ENCODE results near the gene IGDCC3.
"Not testable (repeated sequence)": the region's sequence is repeated elsewhere in the genome, so short reads cannot be mapped to it uniquely, and the experiment has no call there.

Gene IGDCC3

GRCh38 chr15:65368302-65369211, 9.2 kb downstream of the IGDCC3 start:
- no peak for DNase-seq

DNA sequence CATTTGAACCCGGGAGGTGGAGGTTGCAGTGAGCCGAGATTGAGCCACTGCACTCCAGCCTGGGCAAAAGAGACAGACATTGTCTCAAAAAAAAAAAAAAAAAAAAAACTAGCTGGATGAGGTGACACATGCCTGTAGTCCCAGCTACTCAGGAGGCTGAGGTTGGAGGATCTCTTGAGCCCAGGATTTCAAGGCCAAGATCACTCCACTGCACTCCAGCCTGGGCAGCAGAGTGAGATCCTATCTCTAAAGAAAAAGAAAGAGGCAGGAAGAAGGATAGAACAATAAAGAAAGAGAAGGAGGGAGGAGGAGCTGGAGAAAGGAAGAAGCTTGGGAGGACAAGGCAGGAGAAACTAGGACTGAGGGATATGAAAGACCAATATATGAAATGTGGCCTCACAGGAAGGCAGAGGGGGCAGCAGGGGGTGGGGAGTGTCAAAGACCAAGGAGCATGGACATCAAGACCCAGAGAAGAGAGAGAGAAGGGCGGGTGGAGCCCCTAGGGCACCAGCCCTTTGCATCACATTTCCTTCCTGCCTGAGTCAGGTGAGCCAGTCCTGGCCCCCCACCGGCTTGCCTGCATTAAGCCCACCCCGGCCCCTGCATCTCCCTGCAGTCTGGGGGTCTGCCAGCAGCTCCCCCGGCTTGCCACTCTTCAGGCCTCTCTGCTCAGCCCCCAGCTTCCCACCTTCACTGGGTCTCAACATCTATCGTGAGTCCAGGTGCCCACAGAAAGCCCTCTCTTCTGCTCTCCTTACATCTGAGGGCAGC, 11.5 kb downstream of the IGDCC3 start:
- no peak for DNase-seq

DNA sequence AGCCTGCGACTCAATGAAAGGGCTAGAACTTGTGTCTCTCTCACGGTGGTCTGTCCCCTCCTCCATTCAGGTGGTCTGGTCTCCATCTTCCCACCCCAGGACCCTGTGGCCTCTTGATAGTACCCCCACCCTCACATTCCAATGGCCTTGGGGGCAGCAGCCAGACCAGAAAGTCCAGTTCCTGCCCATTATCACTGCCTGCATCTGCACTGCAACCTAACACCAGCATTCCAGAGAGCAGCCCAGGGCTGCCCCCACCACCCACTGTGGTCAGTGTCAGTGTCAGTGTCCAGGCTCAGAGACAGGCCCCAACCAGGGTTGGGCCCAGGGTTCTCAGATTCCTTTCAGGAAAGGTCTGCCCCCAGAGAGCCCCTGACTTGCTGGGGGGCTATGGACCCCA, 12.6 kb downstream of the IGDCC3 start:
- DNase-seq, result no peak

GRCh38 chr15:65363766-65364165, 14.0 kb downstream of the IGDCC3 start:
- no peak for DNase-seq

GRCh38 chr15:65363306-65363705, 14.5 kb downstream of the IGDCC3 start:
- DNase-seq, result no peak

GRCh38 chr15:65362491-65362890, 15.3 kb downstream of the IGDCC3 start:
- DNase-seq, result no peak

GRCh38 chr15:65361708-65362459, 15.9 kb downstream of the IGDCC3 start:
- DNase-seq, result no peak

- no peak for DNase-seq
These were observed 17.3 kb downstream of the IGDCC3 start for GRCh38 chr15:65360506-65360905.

DNA sequence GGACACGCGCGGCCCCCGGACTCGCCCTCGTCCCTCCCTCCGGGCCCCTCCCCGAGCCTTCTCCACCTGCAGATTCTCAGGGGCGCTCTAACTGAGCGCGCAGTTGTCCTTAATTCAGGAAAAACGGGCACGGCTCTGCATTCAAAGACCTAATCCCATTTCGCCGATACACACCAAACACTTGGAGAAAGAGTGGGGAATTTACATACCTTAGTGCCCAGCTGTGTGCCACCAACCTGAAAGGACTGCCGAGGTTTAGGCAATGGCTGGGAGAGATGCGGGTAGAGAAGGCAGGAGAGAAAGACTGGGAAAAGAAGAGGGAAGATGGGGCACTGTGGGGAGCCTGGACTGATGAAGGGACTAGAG, 21.8 kb downstream of the IGDCC3 start:
- no peak for DNase-seq

DNA sequence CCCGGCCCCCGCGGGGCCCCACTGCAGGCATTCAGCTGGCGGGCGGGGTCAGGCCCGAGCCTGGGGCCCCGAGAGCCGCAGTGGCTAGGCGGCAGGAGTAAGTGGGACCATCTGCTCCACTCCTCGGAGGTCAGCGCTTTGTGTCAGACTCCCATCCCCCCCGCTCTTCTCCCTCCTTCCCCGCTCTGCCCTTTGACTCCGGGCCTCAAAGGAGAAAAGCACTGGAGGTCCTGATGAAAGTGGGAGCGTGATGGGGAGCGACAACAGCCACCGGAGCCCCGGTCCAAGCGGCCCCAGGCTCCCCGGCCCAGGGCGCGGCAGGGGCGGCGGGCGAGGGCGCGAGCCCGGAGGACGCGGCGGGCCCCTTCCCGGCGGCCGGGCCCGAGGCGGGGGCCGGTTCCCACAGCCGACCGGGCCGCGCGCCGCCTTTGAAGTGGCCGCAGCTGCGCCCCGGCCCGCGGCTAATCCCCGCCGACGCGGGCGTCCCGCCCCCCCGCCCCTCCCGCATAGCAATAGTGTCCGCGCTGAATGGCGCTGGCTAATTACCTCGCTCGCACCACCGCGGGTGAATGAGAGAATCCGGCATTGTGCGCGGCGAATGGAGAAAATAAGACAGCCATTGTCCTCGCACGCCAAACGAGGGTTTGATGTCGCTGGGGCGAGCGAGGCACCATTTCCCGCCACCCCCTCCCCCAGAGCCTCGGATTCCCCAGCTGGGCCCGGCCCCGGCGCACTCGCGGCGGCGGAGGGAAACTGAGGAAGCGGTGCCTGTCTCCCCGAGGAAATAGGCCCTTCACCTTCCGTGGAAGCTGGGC, 22.4 kb downstream of the IGDCC3 start:
- no peak for DNase-seq

DNA sequence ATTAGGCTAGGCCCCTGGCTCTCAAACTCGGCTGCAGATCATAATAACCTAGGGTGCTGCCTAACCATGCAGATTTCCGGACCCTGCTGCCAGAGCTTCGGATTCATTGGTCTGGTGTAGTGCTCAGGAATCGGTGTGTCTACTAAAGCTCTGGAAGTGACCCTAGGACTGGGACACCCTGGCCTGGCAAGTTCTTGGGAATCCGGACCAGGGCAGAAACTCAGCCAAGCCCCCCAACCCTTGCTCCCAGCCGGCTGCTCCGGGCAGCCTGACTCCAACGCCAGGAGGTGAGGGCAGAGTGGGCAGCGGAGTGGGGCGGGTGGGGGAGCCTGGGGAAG, 23.0 kb downstream of the IGDCC3 start:
- no peak for DNase-seq

DNA sequence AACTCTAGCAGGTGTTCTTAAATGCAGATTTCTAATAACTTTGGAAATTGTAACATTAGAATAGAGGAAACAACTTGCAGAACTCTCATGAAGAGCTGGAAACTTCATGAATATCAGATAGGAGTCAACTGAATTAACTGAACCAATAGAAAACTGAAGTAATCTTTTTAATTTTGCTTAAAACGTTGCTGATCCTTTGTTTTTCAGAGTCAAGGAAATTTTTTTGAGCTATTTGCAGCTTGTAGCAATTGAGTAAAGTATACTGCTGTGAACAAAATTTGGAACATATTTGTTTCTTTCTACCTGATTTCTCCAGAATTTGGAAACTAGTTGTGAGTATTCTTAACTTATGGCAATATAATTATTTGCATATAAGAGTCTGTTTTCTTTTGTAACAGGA, 25.8 kb downstream of the IGDCC3 start:
- DNase-seq, result not testable (repeated sequence)

DNA sequence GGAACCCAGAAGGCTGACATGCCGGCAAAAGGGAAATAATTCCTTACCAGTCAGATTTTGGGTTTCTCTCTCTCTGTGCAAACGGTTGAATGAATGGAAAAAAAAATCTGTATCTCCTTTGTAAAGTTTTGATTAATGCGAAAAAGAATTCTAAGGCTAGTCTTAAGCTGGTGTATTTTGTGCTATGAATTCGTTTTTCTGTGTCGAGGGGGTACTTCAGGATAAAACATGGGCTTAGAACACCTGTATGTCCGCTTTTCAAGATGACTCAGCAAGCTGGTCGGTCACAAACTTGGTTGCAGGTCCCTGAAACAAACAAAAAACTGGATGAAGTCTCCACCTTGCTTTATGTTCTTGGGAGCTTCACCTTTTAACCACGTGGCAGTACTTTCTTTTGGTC, 28.5 kb downstream of the IGDCC3 start:
- no peak for DNase-seq

DNA sequence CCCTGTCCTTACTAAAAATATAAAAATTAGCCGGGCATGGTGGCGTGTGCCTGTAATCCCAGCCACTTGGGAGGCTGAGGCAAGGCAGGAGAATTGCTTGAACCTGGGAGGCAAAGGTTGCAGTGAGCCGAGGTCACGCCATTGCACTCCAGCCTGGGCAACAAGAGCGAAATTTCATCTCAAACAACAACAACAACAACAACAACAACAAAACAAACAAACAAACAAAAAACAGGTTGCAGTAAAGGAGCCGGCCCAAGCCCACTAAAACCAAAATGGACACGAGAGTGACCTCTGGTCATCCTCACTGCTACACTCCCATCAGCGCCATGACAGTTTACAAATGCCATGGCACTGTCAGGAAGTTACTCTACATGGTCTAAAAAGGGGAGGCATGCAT, 30.0 kb downstream of the IGDCC3 start:
- DNase-seq, result not testable (repeated sequence)

- no peak for DNase-seq
These were observed 30.8 kb downstream of the IGDCC3 start for GRCh38 chr15:65346856-65347598.

- DNase-seq, result no peak
These were observed 32.9 kb downstream of the IGDCC3 start for GRCh38 chr15:65344914-65345275.

DNA sequence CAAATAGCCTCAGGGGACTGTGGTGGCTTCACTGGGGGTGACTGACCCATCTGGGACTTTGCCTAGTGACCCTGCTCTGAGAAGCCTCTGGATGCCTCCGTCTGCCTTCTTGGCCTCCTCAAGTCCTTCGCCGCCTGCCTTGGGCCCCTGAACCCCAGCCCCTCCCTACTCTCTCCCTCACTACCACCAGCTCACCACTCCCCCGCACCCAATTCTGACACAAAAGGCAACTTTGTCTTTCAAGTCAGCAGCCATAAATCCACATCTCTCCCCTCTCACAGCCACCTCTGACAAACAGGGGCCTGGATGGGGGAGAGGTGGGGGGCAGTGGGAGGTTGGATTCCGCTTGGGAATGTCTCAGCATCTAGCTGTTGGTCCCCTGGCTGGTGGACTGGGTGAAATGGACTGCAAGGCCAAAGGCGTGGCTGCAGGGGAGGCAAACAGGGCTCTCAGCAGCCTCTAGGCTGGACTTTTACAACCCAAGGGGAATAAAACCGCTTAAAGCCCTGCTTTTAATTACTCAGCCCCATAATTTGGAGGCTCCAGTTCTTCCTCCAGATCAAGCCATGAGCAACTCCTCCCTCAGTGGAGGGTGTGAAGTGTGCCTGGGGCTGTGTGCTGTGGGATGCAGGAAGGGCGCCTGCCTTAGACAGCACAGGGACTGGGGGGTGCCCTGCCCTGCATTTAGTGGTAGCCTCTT, 33.4 kb downstream of the IGDCC3 start:
- DNase-seq, result no peak

DNA sequence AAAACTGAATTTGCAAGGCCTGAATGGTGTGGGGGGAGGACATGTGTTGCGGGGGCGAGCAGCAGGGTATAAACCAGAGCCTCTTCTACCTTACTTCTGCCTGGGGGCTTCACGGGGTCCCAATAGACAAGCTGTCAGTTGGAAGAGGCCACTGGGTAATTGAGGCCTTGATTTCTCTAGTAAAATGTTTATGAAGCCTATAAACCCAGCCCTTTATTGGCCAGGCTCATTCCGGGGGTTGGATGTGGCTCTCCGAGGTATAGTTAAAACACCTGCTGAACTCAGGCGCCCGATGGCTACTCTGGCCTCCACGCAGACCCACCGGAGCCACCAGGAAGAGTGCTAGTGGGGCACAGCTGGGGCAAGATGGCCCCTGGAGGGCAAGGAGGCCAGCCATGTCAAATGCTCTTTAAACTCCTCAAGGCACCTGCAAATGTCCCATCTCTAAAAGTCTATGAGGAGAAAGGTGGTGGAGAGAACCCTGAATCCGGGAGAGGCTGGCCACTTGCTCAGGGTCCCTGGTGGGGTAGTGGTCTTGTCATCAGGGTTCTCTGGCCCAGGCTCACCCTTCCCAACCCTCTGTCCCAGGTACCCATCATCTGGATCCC, 34.3 kb downstream of the IGDCC3 start:
- no peak for DNase-seq

- DNase-seq, result no peak
These were observed 35.3 kb downstream of the IGDCC3 start for GRCh38 chr15:65342493-65342892.

DNA sequence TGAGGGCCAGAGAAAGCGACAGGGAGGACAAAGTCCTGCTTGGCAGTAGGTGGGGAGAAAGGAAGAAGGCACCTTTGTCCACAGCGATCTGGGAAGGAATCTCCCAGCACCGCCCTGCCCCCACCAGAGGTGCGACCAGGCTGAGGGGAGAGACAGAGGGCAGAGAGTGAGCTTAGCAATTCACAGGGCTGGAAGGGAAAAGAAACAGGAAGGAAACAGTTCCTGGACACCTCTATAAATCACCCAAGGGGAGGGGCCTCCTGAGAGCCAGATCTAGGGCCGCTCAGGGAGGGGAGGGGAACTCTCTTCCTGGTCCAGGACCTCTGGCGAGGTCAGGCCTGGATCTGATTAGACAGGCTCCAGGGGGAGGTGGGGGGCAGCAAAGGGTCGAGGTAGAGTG, 37.9 kb downstream of the IGDCC3 start:
- DNase-seq, result no peak

GRCh38 chr15:65339416-65339815, 38.4 kb downstream of the IGDCC3 start:
- no peak for DNase-seq

Measured in DMS153 (cell line).